ENCODE results near the gene MATN1.
"Not testable (repeated sequence)": the region's sequence is repeated elsewhere in the genome, so short reads cannot be mapped to it uniquely, and the experiment has no call there.

MATN1 gene

GRCh38 chr1:30723331-30723755 lies at the start of gene MATN1:
TSS of gene MATN1 (minus strand) at chr1:30723585. CDS start at chr1:30723551, 34 bp downstream.
- no peak within 1 kb of the TSS for H3K4me3 ChIP-seq (ENCODE audit: low read depth, low read length)
- TF ChIP-seq CTCF (IDR thresholded peaks at IDR 0.05; ENCODE audit: borderline replicate concordance, insufficient read depth, low read depth, low read length), result no peak

GRCh38 chr1:30771005-30771404 lies 47.6 kb upstream of the MATN1 start:
- H3K4me3 ChIP-seq (ENCODE audit: low read depth, low read length), result no peak overlapping the region
- TF ChIP-seq CTCF (IDR thresholded peaks at IDR 0.05; ENCODE audit: borderline replicate concordance, insufficient read depth, low read depth, low read length), result no peak

DNA sequence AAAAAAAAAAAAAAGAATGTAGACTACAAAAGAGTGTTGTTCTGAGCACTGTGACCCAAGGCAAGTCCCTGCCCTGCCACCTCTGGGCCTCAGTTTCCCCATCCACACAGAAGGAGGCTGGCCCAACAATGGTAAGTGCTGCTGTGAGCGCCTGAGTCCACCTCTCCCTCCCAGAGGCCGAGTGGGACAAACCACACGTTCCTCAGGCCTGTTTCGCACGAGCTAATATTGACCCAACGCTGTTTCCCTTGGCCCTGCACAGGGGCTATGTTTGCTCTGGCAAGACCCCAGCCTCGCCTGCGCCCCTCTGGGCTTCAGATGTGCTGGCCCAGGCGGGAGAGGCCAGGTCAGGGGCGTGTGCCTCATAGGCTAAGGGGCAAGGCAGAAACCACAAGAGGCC lies 46.8 kb upstream of the MATN1 start:
- TF ChIP-seq CTCF (IDR thresholded peaks at IDR 0.05; ENCODE audit: borderline replicate concordance, insufficient read depth, low read depth, low read length), result no peak
- no peak overlapping the region for H3K4me3 ChIP-seq (ENCODE audit: low read depth, low read length)

GRCh38 chr1:30768830-30769718 lies 45.7 kb upstream of the MATN1 start:
- H3K4me3 ChIP-seq (ENCODE audit: low read depth, low read length), result no peak overlapping the region
- TF ChIP-seq CTCF (IDR thresholded peaks at IDR 0.05; ENCODE audit: borderline replicate concordance, insufficient read depth, low read depth, low read length), result no peak

- H3K4me3 ChIP-seq (ENCODE audit: low read depth, low read length), result no peak overlapping the region
- TF ChIP-seq CTCF (IDR thresholded peaks at IDR 0.05; ENCODE audit: borderline replicate concordance, insufficient read depth, low read depth, low read length), result no peak
These were observed 44.9 kb upstream of the MATN1 start for GRCh38 chr1:30768159-30768829.

DNA sequence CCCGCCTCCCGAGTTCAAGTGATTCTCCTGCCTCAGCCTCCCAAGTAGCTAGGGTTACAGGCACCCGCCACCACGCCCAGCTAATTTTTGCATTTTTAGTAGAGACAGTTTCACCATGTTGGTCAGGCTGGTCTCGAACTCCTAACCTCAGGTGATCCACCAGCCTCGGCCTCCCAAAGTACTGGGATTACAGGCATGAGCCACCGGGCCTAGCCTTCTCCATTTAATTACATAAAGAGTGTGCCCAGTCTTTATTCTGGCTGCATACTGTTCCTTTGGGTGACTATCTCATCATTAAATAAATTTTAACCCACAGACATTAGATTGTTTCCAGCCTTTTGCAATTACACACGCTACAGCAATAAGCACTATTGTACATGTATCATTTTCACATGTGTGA lies 43.6 kb upstream of the MATN1 start:
- not testable (repeated sequence) for H3K4me3 ChIP-seq (ENCODE audit: low read depth, low read length)

DNA sequence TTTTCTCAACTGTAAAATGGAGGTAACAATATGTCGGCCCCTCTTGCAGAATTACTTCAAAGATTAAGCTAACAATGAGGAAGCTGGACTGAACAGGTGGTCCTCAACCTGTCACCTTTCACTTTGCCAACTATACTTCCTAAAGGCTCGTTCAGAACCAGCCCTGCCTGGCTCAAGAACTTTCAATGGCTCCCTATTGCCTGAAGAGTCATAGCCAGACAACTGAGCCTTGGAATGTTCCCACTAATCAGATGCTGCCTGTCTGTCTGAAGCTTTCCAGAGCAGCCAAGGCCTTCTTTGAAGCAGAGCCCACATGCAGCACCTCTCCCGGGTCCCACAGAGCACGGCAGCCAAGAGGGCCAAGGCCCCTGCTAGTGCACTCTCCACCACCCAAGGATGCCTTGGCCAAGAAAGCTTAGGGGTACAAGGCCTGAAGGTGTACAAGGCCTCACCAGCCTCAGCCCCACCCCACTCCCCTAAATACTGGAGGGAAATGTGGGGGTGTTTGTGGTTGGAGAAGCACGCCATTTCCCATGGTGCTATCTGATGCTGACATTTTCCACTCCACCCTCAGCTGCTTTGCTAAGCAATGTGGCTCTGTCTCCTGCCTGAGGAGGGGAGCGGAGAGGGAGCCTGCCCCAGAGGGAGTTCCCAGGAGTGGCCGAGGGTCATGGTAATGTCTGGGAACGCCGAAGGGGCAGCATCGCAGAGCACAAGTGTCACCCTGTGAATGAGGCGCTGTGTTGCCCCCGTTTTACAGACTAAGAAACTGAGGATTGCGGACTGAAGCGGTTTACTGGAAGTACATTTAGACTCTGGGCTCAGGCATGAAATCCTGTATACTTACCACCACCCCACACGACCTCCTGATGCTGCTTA lies 42.4 kb upstream of the MATN1 start:
- H3K4me3 ChIP-seq (ENCODE audit: low read depth, low read length), result no peak overlapping the region
- no peak for TF ChIP-seq CTCF (IDR thresholded peaks at IDR 0.05; ENCODE audit: borderline replicate concordance, insufficient read depth, low read depth, low read length)

Measured in GM12875 (cell line).